HG03520 (cell line): ENCODE measurements around the gene SCYGR8.

Source experiments
- ATAC-seq: cut with Tn5 transposase; IDR thresholded peaks from one replicate; pipeline ENCODE4 v1.9.1; 2021; ENCODE audit warnings: mild to moderate bottlenecking, moderate library complexity; ENCODE audit not compliant: unreplicated experiment

The SCYGR8 gene

GRCh38 chr2:227759411-227760118 is 13.9 kb downstream of the SCYGR8 start:
- no peak for ATAC-seq

DNA sequence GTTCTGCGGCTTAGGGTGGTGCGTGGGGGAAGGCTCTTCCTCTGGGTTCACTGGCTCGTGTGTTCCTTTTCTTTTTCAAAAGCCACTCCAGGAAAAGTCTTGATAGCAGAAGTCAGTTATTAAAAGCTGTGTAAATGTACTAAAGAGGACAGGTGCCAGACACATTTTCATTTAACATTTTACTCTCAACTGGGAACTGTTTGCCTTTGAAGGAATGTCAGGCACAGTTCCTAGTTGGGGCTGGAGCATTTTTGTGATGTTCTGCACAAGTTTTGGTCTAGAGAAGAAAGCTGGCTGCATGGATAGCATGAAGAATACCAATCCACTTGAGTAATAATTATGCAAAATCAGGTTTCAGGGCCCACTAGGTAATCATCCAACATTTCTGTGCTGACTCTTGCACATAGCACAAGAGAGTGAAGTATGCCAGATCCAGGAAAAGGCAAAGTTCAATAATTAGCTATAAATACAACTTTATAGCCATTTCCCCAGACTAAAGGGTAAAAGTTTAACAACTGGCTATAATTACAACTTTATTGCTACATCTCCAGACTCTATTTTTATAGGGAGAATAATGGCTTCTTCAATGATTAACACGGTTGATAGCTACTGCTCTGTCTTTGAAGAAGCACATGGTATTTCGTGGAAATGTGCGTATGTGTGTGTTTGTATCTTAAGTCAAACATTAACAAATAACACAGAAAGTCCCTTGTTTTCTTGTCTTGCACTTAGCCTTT is 16.2 kb downstream of the SCYGR8 start:
- no peak for ATAC-seq

DNA sequence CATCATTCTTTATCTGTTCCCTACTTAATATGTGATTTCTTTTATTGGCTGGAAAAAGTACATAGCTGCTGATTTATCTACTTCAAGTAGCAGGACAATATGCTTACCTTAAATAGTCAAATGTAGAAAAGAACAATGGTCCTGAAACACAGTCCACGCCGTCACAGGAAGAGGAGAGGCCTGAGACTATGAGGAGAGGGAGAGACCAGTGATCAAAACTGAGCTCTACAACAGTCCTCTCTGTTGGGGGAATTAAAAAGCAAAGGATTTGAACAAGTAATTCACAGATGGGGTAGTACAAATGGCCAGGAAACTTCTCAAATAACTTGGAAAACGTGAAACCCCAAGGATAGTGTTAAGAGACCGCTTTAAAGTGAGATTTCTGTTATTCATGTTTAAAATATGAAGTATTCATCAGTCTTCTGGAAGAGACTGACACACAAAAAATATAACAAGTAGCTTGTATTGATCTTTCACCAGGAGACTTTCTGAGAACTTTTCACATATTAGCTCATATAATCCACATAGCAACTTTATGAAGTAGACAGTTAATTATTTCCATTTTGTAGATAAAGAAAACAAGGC is 20.2 kb downstream of the SCYGR8 start:
- no peak for ATAC-seq

GRCh38 chr2:227766373-227766883 is 20.7 kb downstream of the SCYGR8 start:
- peak; percentile 98 for ATAC-seq

DNA sequence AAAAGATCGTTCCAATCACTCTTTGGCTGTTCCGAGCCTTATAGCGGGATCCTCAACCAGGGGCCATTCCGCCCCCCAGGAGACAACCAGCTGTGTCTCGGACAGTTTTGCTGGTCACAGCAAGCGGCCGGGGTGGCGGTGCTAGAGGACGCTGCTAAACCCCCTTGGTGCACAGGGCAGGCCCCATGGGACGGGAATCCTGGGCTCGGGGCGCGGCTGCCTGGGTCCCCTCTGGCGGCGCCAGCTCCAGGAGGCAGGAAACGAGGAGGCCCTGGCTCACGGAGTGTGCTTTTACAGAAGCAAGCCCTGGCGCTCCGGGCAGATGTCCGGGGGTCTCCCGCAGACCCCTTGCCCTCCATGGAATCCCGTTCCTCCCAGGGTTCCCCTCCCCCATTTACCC is 22.1 kb downstream of the SCYGR8 start:
- no peak for ATAC-seq

DNA sequence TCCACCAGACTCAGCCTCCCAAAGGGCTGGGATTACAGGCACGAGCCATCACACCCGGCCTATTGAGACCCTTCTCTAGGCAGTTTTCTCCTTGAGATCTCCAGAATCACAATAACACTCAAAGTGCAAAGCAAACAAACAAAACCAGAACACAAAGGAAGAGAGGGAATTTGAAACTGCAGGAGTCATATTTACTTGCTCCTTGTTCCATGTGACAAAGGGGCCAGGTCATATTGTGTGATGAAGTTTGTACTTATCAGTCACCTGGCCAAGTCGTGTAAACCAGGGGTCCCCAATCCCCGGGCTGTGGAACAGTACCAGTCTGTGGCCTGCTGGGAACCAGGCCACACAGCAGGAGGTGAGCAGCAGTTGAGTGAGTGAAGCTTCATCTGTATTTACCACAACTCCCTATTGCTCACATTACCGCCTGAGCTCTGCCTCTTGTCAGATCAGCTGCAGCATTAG is 26.5 kb downstream of the SCYGR8 start:
- ATAC-seq: no peak

GRCh38 chr2:227772932-227773331 is 27.2 kb downstream of the SCYGR8 start:
- ATAC-seq: no peak

GRCh38 chr2:227774011-227774624 is 28.4 kb downstream of the SCYGR8 start:
- ATAC-seq: no peak

GRCh38 chr2:227774895-227775842 is 29.5 kb downstream of the SCYGR8 start:
- no peak for ATAC-seq

DNA sequence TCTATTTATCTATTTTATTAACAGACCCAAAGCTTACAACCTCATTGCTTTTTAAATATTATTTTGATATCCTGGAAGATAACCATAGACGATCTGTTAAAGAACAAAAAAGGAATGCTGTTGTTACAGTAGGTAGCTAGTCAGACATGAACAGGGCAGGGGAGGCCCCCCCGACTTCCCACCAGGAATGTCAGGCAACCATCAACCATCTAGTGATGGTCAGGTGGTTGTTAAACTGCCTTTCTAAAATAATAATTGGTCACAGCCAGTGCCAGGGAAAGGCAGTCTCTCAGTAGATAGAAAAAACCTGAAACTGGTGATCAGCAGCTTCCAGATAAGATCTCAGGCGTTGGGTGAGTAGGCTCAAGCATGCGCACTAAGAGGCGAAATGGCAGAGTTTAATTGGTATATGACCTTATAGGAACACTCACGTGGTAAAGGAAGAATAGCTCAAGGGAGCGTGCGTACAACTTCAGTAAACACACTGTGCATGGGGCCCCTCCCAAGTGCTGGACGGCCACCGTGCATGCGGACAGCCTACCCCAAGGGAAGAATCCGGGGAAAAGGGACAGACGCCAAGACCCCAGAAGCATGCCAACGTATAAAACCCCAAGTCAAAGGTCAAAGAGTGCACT is 35.4 kb downstream of the SCYGR8 start:
- no peak for ATAC-seq

DNA sequence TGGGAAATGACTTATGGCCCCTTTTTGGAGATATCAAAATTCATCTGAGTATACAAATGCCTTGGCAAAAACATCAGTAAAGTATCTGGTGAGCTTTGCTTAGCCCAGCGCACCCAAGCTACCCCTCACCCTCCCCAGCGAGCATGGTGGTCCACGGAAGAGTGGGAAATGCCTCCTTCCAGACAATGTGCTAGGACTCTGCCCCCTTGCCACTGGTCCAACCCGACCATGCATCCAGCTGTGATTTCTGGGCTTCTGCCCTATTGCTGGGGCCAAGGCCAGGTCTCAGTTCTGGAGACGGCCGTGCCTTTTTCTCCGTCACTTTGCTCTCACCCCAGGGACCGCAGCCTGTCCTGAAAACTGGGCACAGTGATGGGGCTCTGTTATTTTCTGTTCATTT is 36.1 kb downstream of the SCYGR8 start:
- ATAC-seq: no peak

DNA sequence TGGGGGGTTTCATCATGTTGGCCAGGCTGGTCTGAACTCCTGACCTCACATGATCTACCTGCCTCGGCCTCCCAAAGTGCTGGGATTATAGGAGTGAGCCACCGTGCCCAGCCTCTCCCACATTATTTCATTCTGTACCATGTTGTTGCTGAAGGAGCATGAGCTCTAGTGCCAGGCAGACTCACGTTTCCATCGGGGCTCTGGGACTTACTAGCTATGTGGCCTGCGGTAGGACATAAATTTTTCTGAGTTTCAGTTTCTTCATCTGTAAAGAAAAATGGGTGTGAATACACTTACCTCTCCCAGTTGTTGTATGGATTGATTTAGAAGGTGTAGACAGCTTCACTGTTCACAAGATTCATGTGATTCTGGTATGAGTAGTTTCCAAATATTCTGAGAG is 37.1 kb downstream of the SCYGR8 start:
- ATAC-seq: peak; percentile 29

DNA sequence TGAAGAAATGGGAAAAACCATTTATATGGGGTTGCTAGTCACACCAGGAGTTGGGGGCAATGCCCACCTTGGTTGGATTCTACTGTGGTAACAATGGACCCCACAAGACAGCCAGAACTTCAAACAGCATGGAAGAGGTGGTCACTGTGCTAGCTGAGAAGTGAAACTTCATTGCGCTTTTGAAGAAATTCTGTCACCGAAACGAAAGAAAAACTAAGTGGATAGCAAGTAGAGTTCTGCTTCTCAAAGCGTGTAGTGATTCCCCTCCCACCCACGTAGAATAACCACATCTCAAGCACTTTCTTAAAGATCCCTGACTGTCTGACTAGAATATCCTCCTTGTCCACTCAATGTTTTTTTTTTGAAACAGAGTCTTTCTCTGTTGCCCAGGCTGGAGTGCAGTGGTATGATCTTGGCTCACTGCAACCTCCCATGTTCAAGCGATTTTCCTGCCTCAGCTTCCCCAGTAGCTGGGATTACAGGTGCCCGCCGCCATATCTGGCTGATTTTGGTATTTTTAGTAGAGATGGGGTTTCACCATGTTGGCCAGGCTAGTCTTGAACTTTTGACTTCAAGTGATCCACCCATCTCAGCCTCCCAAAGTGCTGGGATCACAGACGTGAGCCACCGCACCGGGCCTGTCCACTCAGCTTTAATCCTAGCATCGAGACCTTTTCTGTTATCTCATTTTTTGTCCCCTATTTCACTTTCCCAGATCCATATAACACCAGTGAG is 37.9 kb downstream of the SCYGR8 start:
- ATAC-seq: peak; percentile 97

GRCh38 chr2:227785293-227785692 is 39.6 kb downstream of the SCYGR8 start:
- no peak for ATAC-seq

DNA sequence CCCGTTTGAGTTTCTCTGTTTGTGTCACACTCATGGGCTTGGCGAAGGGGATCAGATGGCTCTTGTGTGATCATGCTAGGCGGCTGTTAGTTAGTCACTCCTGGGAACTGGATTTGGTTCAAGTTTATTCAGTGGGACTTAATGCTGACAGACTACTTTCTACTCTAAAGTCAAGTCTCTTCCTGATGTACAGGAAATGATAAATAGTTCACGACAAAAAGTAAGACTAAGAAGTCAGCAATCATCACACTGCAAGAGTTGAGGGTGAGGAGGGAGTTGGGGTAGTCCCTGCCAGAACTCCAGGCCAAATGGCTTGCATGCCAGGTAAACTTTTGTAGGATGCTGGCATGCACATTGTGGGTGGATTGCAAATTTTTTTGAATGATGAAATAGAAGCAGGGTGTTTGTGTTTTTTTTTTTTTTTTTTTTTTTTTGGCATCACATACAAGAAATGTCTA is 42.9 kb downstream of the SCYGR8 start:
- no peak for ATAC-seq

DNA sequence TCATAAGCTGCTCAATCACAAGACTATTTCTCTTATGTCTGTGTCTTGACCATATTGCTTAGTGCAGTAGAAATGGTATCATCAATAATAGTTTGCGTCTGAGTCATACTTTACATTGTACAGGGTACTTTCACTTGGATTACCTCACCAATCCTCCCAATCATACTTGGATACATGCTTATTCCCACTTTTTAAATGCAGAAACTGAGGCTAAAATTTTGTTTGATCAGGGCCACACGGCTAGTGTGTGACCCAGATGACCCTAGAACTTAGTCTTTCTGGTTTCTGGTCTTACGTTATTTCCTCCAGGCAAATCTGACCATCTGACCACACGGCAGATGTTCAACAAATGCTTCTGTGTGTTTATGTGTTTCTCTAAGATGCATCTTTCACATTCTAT is 44.1 kb downstream of the SCYGR8 start:
- ATAC-seq: peak; percentile 38

GRCh38 chr2:227793148-227793712 is 47.5 kb downstream of the SCYGR8 start:
- no peak for ATAC-seq
